Muscle layer of duodenum (tissue), 2 donors: ENCODE results near the gene PGAM4.
"Not testable (repeated sequence)": the region's sequence is repeated elsewhere in the genome, so short reads cannot be mapped to it uniquely, and the experiment has no call there.

Source experiments
- H3K27ac ChIP-seq: one replicate; pipeline ENCODE4 v1.7.0; 2013; ENCODE audit warnings: mild to moderate bottlenecking, low read length
- H3K27me3 ChIP-seq: one replicate; pipeline ENCODE4 v1.7.0; 2013; ENCODE audit warnings: low read depth, mild to moderate bottlenecking, control low read depth, low read length
- H3K36me3 ChIP-seq, 2 donors: one replicate each; pipeline ENCODE4 v1.7.0; 2013; ENCODE audit warnings: low read length in 2 of 2, control low read depth in 1 of 2, mild to moderate bottlenecking in 1 of 2; ENCODE audit not compliant: insufficient read depth in 2 of 2, control insufficient read depth in 1 of 2
- H3K4me1 ChIP-seq, 2 donors: one replicate each; pipeline ENCODE4 v1.7.0; 2013; ENCODE audit warnings: low read length in 2 of 2, mild to moderate bottlenecking in 2 of 2, control low read depth in 1 of 2, moderate library complexity in 1 of 2; ENCODE audit not compliant: insufficient read depth in 2 of 2, control insufficient read depth in 1 of 2
- H3K4me3 ChIP-seq, 2 donors: one replicate each; pipeline ENCODE4 v1.7.0; 2013; ENCODE audit warnings: low read length in 2 of 2, low read depth in 1 of 2, mild to moderate bottlenecking in 1 of 2
- H3K9me3 ChIP-seq, 2 donors: one replicate each; pipeline ENCODE4 v1.7.0; 2013; ENCODE audit warnings: low read length in 2 of 2, control low read depth in 1 of 2, mild to moderate bottlenecking in 1 of 2; ENCODE audit not compliant: control insufficient read depth in 1 of 2
- donor health status: healthy.

Gene PGAM4

DNA sequence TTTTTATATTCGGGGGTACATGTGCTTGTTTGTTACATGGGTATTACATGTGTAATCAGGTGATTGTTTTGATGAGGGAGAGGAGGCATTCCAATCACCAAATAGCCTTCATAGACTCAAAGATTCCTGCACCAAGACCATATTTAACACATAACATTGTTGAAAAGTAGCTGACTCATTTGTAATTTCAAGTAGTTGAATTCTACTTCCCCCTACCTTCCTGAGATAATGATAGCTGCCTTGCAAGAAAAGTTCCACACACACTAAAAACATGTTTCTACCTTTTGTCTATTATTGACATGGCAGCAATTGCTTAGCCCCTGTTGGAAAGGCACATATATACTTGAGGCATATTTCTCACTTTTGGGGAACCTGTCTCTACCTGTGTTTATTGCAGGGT is 16.1 kb downstream of the PGAM4 start:
- Histone ChIP-seq H3K27me3 (no peaks in the 10 kb centered on the region), H3K27ac (no peak overlapping the region), H3K9me3 (no peaks in the 10 kb centered on the region), H3K4me3 (no peak overlapping the region), H3K4me1 (peaks cover 0 to 7% of the 10 kb centered on the region in 2 donors), H3K36me3 (no peaks in the 10 kb centered on the region)

DNA sequence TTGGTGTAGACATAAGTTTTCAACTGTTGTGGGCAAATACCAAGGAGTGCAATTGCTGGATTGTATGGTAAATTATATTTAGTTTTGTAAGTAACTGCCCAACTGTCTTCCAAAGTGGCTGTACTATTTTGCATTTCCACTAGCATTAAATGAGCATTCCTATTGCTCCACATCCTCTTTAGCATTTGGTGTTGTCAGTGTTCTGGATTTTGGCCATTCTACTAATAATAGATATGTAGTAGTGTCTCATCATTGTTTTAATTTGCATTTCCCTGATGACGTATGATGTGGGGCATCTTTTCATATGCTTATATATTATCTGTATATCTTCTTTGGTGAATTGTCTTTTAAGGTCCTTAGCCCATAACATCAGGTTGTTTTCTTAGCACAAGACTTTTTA is 17.3 kb downstream of the PGAM4 start:
- Histone ChIP-seq H3K27ac (no peak overlapping the region), H3K9me3 (no peaks in the 10 kb centered on the region), H3K36me3 (no peaks in the 10 kb centered on the region), H3K4me1 (peaks cover 0 to 7% of the 10 kb centered on the region in 2 donors), H3K27me3 (no peaks in the 10 kb centered on the region), H3K4me3 (no peak overlapping the region)

DNA sequence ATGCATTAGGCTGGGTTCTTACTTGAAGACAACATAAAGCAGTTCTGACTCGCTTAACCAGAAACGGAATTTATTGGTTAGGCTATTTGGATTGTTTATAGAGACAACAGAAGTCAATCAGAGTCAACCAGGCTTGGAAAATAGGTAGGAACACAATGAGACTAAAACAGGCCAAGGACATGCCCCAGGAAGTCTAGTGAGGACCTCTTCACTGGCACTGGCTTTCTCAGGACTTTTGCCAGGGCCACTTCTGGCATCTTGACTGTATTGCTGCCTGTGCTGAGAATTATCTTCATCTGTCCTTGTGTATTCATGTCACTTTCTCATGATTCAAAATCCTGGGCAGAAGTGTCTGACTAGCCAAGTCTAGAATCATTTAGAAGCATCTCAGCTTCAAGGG is 19.6 kb downstream of the PGAM4 start:
- no peaks in the 10 kb centered on the region for H3K9me3 ChIP-seq
- H3K27me3 ChIP-seq: no peaks in the 10 kb centered on the region
- peaks cover 0 to 7% of the 10 kb centered on the region in 2 donors for H3K4me1 ChIP-seq
- no peak overlapping the region for H3K4me3 ChIP-seq
- no peak overlapping the region for H3K27ac ChIP-seq
- H3K36me3 ChIP-seq: no peaks in the 10 kb centered on the region

DNA sequence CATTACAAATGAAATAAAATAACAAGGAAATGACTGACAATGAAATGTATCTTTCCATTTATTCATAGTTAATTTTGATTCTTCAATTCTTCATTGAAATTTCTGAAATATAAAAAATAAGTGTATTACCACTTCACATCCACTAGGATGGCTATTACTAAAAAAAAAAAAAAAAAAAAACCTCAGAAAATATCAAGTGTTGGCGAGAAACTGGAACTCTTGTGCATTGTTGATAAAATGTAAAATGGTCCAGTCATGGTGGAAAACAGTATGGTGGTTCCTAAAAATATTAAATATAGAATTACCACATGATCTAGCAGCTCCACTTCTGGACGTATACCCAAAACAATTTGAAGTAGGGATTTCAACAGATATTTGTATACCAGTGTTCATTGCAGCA is 22.9 kb downstream of the PGAM4 start:
- Histone ChIP-seq H3K9me3 (no peaks in the 10 kb centered on the region), H3K4me1 (peaks cover 0 to 7% of the 10 kb centered on the region in 2 donors), H3K4me3 (no peak overlapping the region), H3K27ac (no peak overlapping the region), H3K27me3 (no peaks in the 10 kb centered on the region), H3K36me3 (no peaks in the 10 kb centered on the region)

DNA sequence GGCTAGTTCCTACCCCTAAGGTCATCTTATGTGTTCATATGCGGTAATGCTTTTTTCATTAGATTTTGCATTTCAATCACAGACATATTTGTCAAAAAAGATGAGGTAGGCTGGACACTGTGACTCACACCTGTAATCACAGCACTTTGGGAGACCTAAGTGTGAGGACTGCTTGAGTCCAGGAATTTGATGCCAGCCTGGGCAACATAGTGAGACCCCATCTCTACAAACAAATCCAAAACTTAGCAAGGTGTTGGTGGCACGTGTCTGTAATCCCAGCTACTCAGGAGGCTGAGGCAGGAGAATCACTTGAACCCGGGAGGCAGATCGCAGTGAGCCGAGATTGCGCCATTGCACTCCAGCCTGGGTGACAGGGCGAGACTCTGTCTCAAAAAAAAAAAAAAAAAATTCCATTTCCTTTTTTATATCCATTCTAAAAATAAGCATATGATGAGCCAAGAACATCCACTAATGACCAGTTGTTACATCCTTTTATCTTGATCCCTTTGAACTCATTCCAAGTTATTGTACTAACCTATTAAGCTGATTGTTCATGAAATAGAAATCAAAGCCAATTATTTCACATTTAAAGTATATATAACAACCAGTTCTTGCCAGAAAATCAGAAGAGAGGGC is 23.4 kb downstream of the PGAM4 start:
- H3K27ac ChIP-seq: no peak overlapping the region
- no peak overlapping the region for H3K4me3 ChIP-seq
- H3K36me3 ChIP-seq: no peaks in the 10 kb centered on the region
- no peaks in the 10 kb centered on the region for H3K9me3 ChIP-seq
- no peaks in the 10 kb centered on the region for H3K27me3 ChIP-seq
- peaks cover 0 to 7% of the 10 kb centered on the region in 2 donors for H3K4me1 ChIP-seq

DNA sequence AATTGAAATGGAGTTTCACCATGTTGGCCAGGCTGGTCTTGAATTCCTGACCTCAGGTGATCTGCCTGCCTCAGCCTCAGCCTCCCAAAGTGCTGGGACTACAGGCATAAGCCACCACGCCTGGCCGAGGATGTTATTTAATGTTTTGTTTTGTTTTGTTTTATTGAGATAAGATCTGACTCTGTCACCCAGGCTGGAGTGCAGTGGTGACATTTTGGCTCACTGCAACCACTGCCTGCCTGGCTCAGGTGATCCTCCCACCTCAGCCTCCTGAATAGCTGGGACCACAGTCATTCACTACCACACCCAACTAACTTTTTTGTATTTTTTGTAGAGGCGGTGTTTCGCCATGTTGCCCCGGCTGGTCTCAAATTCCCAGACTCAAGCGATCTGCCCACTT is 24.4 kb downstream of the PGAM4 start:
- not testable (repeated sequence) for H3K27me3 ChIP-seq, H3K9me3 ChIP-seq, H3K27ac ChIP-seq, H3K4me1 ChIP-seq, H3K36me3 ChIP-seq, H3K4me3 ChIP-seq

DNA sequence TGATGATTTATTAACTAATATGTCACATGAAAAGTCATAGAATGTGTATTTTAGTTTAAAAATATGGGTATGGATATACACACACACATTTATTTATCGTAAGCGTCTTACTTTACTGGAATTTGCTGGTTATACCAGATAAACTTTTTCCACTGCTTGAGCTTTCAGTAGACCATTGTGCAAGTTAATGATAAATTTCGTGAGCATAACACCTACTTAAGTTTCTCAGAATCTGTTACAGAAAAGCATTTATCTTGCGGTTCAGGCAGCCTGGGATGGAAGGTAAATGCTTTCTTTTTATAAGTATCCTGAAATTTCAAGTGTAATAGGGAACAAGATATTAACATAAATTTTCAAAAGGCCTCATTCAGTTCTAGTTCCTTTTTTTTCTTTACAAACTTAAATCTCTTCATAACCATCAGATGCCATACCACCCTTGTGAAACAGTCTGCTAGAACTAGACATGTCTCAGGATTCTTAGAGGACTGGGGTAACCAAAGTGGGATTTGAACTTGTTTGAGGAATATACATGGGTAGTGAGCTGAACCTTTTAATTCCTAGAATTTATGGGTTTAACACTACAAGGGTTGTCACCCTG is 31.3 kb downstream of the PGAM4 start:
- H3K27ac ChIP-seq: no peak overlapping the region
- no peaks in the 10 kb centered on the region for H3K36me3 ChIP-seq
- H3K27me3 ChIP-seq: no peaks in the 10 kb centered on the region
- no peak overlapping the region for H3K4me3 ChIP-seq
- H3K9me3 ChIP-seq: no peaks in the 10 kb centered on the region
- H3K4me1 ChIP-seq: peaks cover 0 to 9% of the 10 kb centered on the region in 2 donors

DNA sequence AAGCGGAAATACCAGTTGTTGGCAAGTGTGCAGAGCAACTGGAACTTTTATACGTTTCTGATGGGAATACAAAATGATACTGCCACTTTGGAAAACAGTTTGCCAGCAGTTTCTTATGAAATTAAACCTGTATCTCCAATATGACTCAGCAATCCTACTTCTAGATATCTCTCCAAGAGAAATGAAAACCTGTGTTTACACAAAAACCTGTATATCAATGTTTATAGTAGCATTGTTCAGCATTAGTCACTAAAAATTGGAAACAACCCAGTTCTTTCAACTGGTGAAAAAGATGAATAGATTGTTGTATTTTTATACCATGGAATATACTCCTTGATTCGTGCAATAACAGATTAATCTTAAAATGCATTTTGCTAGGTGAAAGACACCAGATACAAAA is 32.1 kb downstream of the PGAM4 start:
- H3K27me3 ChIP-seq: no peaks in the 10 kb centered on the region
- no peak overlapping the region for H3K4me3 ChIP-seq
- H3K36me3 ChIP-seq: no peaks in the 10 kb centered on the region
- H3K9me3 ChIP-seq: no peaks in the 10 kb centered on the region
- no peak overlapping the region for H3K27ac ChIP-seq
- H3K4me1 ChIP-seq: peaks cover 0 to 9% of the 10 kb centered on the region in 2 donors

DNA sequence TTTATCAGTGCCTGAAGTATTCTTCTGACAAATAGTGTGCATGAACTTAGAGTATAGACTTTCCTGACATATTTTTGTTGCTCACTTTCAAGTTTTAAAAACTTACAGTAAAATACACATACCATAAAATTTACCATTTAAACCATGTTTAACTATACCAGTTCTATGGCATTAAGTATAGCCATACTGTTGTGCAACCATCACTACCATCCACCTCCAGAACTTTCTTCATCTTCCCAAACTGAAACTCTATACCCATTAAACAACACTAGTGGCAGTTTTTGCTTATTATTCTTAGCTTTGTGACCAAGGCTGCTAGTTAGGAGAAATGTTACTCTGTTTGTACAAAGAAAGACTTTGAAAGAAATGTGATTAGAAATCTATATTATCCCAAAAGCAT is 33.1 kb downstream of the PGAM4 start:
- no peaks in the 10 kb centered on the region for H3K36me3 ChIP-seq
- no peak overlapping the region for H3K4me3 ChIP-seq
- H3K4me1 ChIP-seq: peaks cover 0 to 9% of the 10 kb centered on the region in 2 donors
- H3K27me3 ChIP-seq: no peaks in the 10 kb centered on the region
- H3K27ac ChIP-seq: no peak overlapping the region
- no peaks in the 10 kb centered on the region for H3K9me3 ChIP-seq

DNA sequence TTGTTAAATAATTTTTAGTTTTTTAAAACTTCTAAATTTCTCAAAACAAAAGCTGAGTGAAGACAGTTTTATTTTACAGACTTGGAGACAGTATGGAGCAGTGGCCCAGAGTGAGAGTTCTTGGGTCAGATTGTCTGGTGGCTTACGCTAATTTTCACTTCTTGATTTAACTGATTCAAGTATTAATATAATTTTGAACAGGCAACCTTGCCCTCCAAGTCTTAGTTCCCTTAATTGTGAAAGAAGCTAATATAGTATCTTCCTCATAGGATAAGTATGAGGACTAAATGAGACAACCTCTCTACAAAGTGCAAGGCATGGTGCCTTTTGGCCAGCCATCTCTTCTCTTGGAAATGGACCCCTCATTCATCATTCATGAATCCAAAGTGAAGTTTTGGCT is 33.6 kb downstream of the PGAM4 start:
- no peak overlapping the region for H3K4me3 ChIP-seq
- no peaks in the 10 kb centered on the region for H3K36me3 ChIP-seq
- H3K4me1 ChIP-seq: peaks cover 0 to 9% of the 10 kb centered on the region in 2 donors
- no peaks in the 10 kb centered on the region for H3K27me3 ChIP-seq
- H3K9me3 ChIP-seq: no peaks in the 10 kb centered on the region
- no peak overlapping the region for H3K27ac ChIP-seq

DNA sequence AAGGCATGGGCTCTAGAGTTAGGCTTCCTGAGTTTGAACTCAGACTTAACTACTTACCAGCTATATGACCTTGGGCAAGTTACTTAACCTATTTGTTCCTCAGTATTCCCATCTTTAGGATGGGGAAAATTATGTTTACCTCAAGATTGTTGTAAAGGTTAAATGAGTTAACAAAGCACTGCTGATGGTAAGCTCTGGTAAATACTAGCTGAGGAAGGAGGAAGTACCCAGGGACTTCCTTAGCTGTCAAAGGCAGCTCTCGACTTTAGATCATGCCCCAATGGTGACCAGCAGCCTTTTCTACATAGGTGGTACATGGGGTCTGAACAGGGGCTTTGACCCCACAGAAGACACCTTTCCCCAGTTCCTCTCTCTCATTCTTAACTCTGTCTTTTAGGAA is 38.9 kb downstream of the PGAM4 start:
- no peaks in the 10 kb centered on the region for H3K27me3 ChIP-seq
- peaks cover 0 to 2% of the 10 kb centered on the region in 2 donors for H3K4me1 ChIP-seq
- no peaks in the 10 kb centered on the region for H3K36me3 ChIP-seq
- H3K9me3 ChIP-seq: no peaks in the 10 kb centered on the region
- H3K4me3 ChIP-seq: no peak overlapping the region
- no peak overlapping the region for H3K27ac ChIP-seq

DNA sequence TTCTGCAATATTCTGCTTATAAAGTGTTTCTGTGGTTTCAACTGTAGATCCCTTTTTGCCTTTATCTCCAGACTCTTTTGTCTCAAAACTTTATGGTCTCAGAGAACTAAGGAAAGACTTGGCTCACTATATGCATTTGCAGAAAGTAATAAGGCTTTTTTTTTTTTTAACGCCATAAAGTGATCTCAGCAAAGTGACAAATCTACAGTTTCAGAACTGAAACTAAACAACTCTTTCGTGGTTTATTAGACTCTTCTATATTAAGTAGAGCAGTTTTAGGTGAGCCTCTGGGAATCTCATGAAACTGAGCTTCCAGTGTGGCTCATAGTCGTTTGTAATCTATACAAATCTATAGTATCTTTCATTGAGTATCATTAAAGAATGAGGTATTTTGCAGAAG is 43.7 kb downstream of the PGAM4 start:
- H3K36me3 ChIP-seq: no peaks in the 10 kb centered on the region
- H3K27ac ChIP-seq: no peak overlapping the region
- no peaks in the 10 kb centered on the region for H3K27me3 ChIP-seq
- H3K4me3 ChIP-seq: no peak overlapping the region
- H3K9me3 ChIP-seq: no peaks in the 10 kb centered on the region
- no peaks in the 10 kb centered on the region for H3K4me1 ChIP-seq
